HEK293 (cell line): ENCODE results near the gene KATNBL1.
"Not testable (repeated sequence)": the region's sequence is repeated elsewhere in the genome, so short reads cannot be mapped to it uniquely, and the experiment has no call there.

ENCODE experiments used
- CTCF ChIA-PET: fragments of 350-600 bp; formaldehyde crosslinking; extraction: SDS; loops from one replicate; lab custom pipeline; 2021; ENCODE audit warnings: antibody characterized with exemption; lab: Yijun Ruan, JAX
- POLR2A ChIA-PET: fragments of 300-600 bp; formaldehyde crosslinking; extraction: SDS; loops from one replicate; lab custom pipeline; 2020; ENCODE audit warnings: antibody characterized with exemption, inconsistent platforms; lab: Yijun Ruan, JAX
- H3K27ac ChIP-seq: fragments of 200-500 bp; sonication (Bioruptor generic); 2 replicates; pipeline ENCODE4 v1.5.1; 2014; ENCODE audit warnings: low read depth, low read length, control low read depth, inconsistent platforms; ENCODE audit errors: extremely low read depth
- H3K36me3 ChIP-seq, 2 experiments: fragments of 200-500 bp in 1 of 2; sonication (Bioruptor generic) in 1 of 2; 1 replicate in 1 of 2; 2 replicates in 1 of 2; pipeline ENCODE4 v1.5.1; 2014 to 2017; ENCODE audit warnings: inconsistent platforms in 2 of 2, low read length in 2 of 2; ENCODE audit not compliant: control insufficient read depth in 2 of 2, insufficient read depth in 1 of 2
- H3K4me1 ChIP-seq: fragments of 200-500 bp; sonication (Bioruptor generic); 2 replicates; pipeline ENCODE4 v1.5.1; 2014; ENCODE audit warnings: mild to moderate bottlenecking, low read length, inconsistent platforms; ENCODE audit not compliant: control insufficient read depth, insufficient read depth
- H3K4me3 ChIP-seq: 2 replicates; pipeline ENCODE4 v1.5.1; 2011; ENCODE audit warnings: low read depth, mild to moderate bottlenecking, control low read depth, low read length, moderate library complexity
- H3K9me3 ChIP-seq: fragments of 200-500 bp; sonication (Bioruptor generic); 2 replicates; pipeline ENCODE4 v1.5.1; 2014; ENCODE audit warnings: low read depth, low read length, inconsistent platforms; ENCODE audit not compliant: control insufficient read depth, insufficient read depth
- FEZF1 ChIP-seq: fragments of 450-650 bp; formaldehyde crosslinking; IDR thresholded peaks from 2 replicates; pipeline ENCODE4 v1.5.1; 2016; ENCODE audit warnings: missing biosample characterization, missing genetic modification characterization
- HOXD13 ChIP-seq: sonication (generic); formaldehyde crosslinking; IDR thresholded peaks from 2 replicates; pipeline ENCODE4 v1.8.0; 2022; ENCODE audit warnings: missing genetic modification reagents, borderline replicate concordance
- IKZF3 ChIP-seq: fragments of 450-650 bp; IDR thresholded peaks from 2 replicates; pipeline ENCODE4 v1.5.0; 2018; ENCODE audit warnings: missing biosample characterization, mild to moderate bottlenecking, missing genetic modification characterization, moderate library complexity
- KLF7 ChIP-seq: fragments of 450-650 bp; formaldehyde crosslinking; IDR thresholded peaks from 2 replicates; pipeline ENCODE4 v1.5.1; 2016; ENCODE audit warnings: missing biosample characterization, missing genetic modification characterization, borderline replicate concordance
- MZF1 ChIP-seq: fragments of 450-650 bp; formaldehyde crosslinking; IDR thresholded peaks from 2 replicates; pipeline ENCODE4 v1.5.1; 2017; ENCODE audit warnings: missing biosample characterization, missing genetic modification characterization, borderline replicate concordance
- OVOL3 ChIP-seq: fragments of 450-650 bp; formaldehyde crosslinking; IDR thresholded peaks from 2 replicates; pipeline ENCODE4 v1.5.1; 2016; ENCODE audit warnings: missing biosample characterization, missing genetic modification characterization
- SCRT1 ChIP-seq: fragments of 450-650 bp; formaldehyde crosslinking; IDR thresholded peaks from 2 replicates; pipeline ENCODE4 v1.5.1; 2016; ENCODE audit warnings: missing biosample characterization, missing genetic modification characterization, borderline replicate concordance
- SP3 ChIP-seq: fragments of 450-650 bp; formaldehyde crosslinking; IDR thresholded peaks from 2 replicates; pipeline ENCODE4 v1.5.1; 2016; ENCODE audit warnings: missing biosample characterization, missing genetic modification characterization
- ZBTB1 ChIP-seq: fragments of 450-650 bp; formaldehyde crosslinking; IDR thresholded peaks from 2 replicates; pipeline ENCODE4 v1.5.1; 2016; ENCODE audit warnings: missing biosample characterization, missing genetic modification characterization
- ZFP41 ChIP-seq: fragments of 450-650 bp; formaldehyde crosslinking; IDR thresholded peaks from 2 replicates; pipeline ENCODE4 v1.5.1; 2016; ENCODE audit warnings: missing biosample characterization, missing genetic modification characterization, borderline replicate concordance
- ZNF138 ChIP-seq: fragments of 450-650 bp; formaldehyde crosslinking; IDR thresholded peaks from 2 replicates; pipeline ENCODE4 v1.5.1; 2016; ENCODE audit warnings: missing biosample characterization, missing genetic modification characterization, borderline replicate concordance
- ZNF214 ChIP-seq: fragments of 450-650 bp; formaldehyde crosslinking; IDR thresholded peaks from 2 replicates; pipeline ENCODE4 v1.5.1; 2017; ENCODE audit warnings: missing biosample characterization, mild to moderate bottlenecking, missing genetic modification characterization, borderline replicate concordance
- ZNF292 ChIP-seq: fragments of 450-650 bp; formaldehyde crosslinking; IDR thresholded peaks from 2 replicates; pipeline ENCODE4 v1.5.1; 2016; ENCODE audit warnings: low read depth, missing biosample characterization, missing genetic modification characterization, borderline replicate concordance
- ZNF37A ChIP-seq: fragments of 450-650 bp; IDR thresholded peaks from 2 replicates; pipeline ENCODE4 v1.5.1; 2018; ENCODE audit warnings: missing biosample characterization, missing genetic modification characterization
- ZNF416 ChIP-seq: fragments of 450-650 bp; formaldehyde crosslinking; IDR thresholded peaks from 2 replicates; pipeline ENCODE4 v1.5.1; 2016; ENCODE audit warnings: missing biosample characterization, missing genetic modification characterization
- ZNF530 ChIP-seq: fragments of 450-650 bp; formaldehyde crosslinking; IDR thresholded peaks from 2 replicates; pipeline ENCODE4 v1.5.1; 2016; ENCODE audit warnings: low read depth, missing biosample characterization, missing genetic modification characterization
- ZNF600 ChIP-seq: fragments of 450-650 bp; formaldehyde crosslinking; IDR thresholded peaks from 2 replicates; pipeline ENCODE4 v1.5.1; 2016; ENCODE audit warnings: missing biosample characterization, missing genetic modification characterization
- ZNF610 ChIP-seq: fragments of 450-650 bp; formaldehyde crosslinking; IDR thresholded peaks from 2 replicates; pipeline ENCODE4 v1.5.1; 2016; ENCODE audit warnings: missing biosample characterization, missing genetic modification characterization, borderline replicate concordance
- ZNF670 ChIP-seq: fragments of 450-650 bp; formaldehyde crosslinking; IDR thresholded peaks from 2 replicates; pipeline ENCODE4 v1.5.1; 2016; ENCODE audit warnings: missing biosample characterization, missing genetic modification characterization, low read depth
- ZNF677 ChIP-seq: fragments of 450-650 bp; IDR thresholded peaks from 2 replicates; pipeline ENCODE4 v1.5.0; 2018; ENCODE audit warnings: missing biosample characterization, mild to moderate bottlenecking, missing genetic modification characterization, moderate library complexity
- ZNF707 ChIP-seq: fragments of 450-650 bp; formaldehyde crosslinking; IDR thresholded peaks from 2 replicates; pipeline ENCODE4 v1.5.1; 2016; ENCODE audit warnings: missing biosample characterization, missing genetic modification characterization
- ZNF791 ChIP-seq: fragments of 450-650 bp; formaldehyde crosslinking; IDR thresholded peaks from 2 replicates; pipeline ENCODE4 v1.5.1; 2016; ENCODE audit warnings: missing biosample characterization, missing genetic modification characterization
- TF ChIP-seq, protein P1 (sequence below): sonication (generic); formaldehyde crosslinking; IDR thresholded peaks from 2 replicates; pipeline ENCODE4 v1.8.1; 2022; ENCODE audit warnings: mild to moderate bottlenecking, moderate library complexity, missing genetic modification reagents
- TF ChIP-seq, protein P2 (sequence below): fragments of 450-650 bp; IDR thresholded peaks from 2 replicates; pipeline ENCODE4 v1.5.1; 2018; ENCODE audit warnings: missing biosample characterization, mild to moderate bottlenecking, missing genetic modification characterization
- TF ChIP-seq, protein P3 (sequence below): fragments of 450-650 bp; formaldehyde crosslinking; IDR thresholded peaks from 2 replicates; pipeline ENCODE4 v1.5.1; 2017; ENCODE audit warnings: missing biosample characterization, missing genetic modification characterization
- TF ChIP-seq, protein P4 (sequence below): fragments of 450-650 bp; formaldehyde crosslinking; optimal IDR thresholded peaks from 2 replicates; pipeline ENCODE3; 2016; ENCODE audit warnings: missing biosample characterization, mild to moderate bottlenecking, missing genetic modification characterization

The KATNBL1 gene

DNA sequence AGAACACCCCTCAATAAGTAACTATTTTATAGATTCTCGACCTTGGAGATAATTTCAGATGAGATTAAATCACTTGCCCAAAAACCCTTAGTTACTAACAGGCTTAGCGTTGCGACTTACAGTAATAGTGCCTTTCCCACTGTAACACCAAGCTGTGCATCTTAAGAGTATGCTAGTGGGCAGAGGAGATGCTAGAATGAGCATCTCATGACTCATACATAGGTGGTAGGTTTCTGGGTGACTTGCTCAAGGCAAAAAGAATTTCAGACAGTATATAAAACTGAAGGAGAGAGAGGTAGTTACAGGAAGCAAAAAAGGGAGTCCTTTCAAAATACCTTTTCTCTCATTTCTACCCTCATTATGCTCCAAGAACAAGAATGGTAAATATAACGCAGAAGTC is 3.9 kb downstream of the KATNBL1 start:
- CTCF ChIA-PET, result no interaction called here
- no peak overlapping the region for H3K4me3 ChIP-seq
- POLR2A ChIA-PET, result no interaction called here

DNA sequence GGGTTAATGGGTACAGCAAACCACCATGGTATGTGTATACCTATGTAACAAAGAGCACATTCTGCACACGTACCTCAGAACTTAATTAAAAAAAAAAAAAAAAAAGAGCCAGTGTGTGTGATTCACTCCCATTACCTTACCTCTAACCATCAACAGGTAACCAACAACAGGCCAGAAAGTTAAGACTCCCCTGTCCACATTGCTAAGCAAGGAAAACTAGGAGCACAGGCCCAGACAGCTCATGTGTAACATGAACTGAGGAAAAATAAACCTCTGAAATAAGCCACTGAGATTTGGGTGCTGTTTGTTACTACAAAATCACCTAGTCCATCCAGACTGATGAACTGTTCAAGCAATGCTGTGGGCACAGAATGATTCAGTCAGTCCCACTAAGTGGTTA is 6.0 kb downstream of the KATNBL1 start:
- Histone ChIP-seq H3K36me3 (peaks cover 0 to 3% of the 10 kb centered on the region in 2 experiments; a peak in 2 of 3 replicates), H3K27ac (no peak overlapping the region), H3K4me1 (no peaks in the 10 kb centered on the region), H3K9me3 (no peaks in the 10 kb centered on the region), H3K4me3 (no peak overlapping the region)
- ChIA-PET POLR2A (no interaction called here), CTCF (no interaction called here)
- TF ChIP-seq ZNF37A (tag by site-specific recombination), result no peak
- TF ChIP-seq ZNF138 (tag by site-specific recombination), result no peak
- TF ChIP-seq ZNF670 (tag by site-specific recombination), result no peak
- TF ChIP-seq SCRT1 (tag by site-specific recombination), result no peak
- TF ChIP-seq, protein P1, sequence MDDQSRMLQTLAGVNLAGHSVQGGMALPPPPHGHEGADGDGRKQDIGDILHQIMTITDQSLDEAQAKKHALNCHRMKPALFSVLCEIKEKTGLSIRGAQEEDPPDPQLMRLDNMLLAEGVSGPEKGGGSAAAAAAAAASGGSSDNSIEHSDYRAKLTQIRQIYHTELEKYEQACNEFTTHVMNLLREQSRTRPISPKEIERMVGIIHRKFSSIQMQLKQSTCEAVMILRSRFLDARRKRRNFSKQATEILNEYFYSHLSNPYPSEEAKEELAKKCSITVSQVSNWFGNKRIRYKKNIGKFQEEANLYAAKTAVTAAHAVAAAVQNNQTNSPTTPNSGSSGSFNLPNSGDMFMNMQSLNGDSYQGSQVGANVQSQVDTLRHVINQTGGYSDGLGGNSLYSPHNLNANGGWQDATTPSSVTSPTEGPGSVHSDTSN (CRISPR knock-in tag), result no peak
- no peak for TF ChIP-seq ZNF677 (tag by site-specific recombination)
- TF ChIP-seq IKZF3, result no peak
- TF ChIP-seq FEZF1 (tag by site-specific recombination), result no peak

More for the DNA sequence above, 3.9 kb downstream of the KATNBL1 start:
- Histone ChIP-seq H3K4me1 (no peaks in the 10 kb centered on the region), H3K9me3 (no peaks in the 10 kb centered on the region), H3K36me3 (peaks cover 0 to 3% of the 10 kb centered on the region in 2 experiments; a peak in 2 of 3 replicates), H3K27ac (no peak overlapping the region)
- TF ChIP-seq ZNF530 (tag by site-specific recombination) (no peak), SP3 (tag by site-specific recombination) (no peak), ZNF214 (tag by site-specific recombination) (no peak), ZNF292 (tag by site-specific recombination) (no peak), HOXD13 (CRISPR knock-in tag) (no peak), ZFP41 (tag by site-specific recombination) (no peak)

DNA sequence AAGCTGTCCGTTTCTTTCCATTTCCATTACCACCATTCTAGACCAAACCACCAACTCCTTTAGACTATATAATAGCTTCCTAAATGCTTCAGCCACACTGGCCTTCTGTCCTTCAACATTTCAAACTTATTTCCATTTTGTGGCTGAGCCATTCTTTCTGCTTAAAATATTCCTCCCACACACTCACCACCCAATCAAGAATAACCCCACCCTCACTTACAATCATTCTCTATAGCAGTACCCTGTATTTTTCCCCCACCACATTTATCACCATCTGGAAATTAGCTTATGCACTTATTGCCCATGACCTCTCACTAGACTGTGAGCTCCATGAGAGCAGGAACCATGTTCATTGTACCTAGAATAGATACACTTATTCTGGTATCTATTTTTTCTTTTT is 6.6 kb downstream of the KATNBL1 start:
- H3K36me3 ChIP-seq, result peaks cover 0 to 3% of the 10 kb centered on the region in 2 experiments; a peak in 2 of 3 replicates
- H3K27ac ChIP-seq, result no peak overlapping the region
- ChIA-PET POLR2A (no interaction called here), CTCF (no interaction called here)
- no peaks in the 10 kb centered on the region for H3K9me3 ChIP-seq
- TF ChIP-seq, protein P2, sequence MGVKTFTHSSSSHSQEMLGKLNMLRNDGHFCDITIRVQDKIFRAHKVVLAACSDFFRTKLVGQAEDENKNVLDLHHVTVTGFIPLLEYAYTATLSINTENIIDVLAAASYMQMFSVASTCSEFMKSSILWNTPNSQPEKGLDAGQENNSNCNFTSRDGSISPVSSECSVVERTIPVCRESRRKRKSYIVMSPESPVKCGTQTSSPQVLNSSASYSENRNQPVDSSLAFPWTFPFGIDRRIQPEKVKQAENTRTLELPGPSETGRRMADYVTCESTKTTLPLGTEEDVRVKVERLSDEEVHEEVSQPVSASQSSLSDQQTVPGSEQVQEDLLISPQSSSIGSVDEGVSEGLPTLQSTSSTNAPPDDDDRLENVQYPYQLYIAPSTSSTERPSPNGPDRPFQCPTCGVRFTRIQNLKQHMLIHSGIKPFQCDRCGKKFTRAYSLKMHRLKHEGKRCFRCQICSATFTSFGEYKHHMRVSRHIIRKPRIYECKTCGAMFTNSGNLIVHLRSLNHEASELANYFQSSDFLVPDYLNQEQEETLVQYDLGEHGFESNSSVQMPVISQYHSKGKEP (tag by site-specific recombination), result no peak
- TF ChIP-seq ZBTB1 (tag by site-specific recombination), result no peak
- no peak for TF ChIP-seq ZNF610 (tag by site-specific recombination)
- no peak for TF ChIP-seq ZNF707 (tag by site-specific recombination)
- no peak for TF ChIP-seq ZNF791
- no peak for TF ChIP-seq KLF7 (tag by site-specific recombination)
- no peak for TF ChIP-seq MZF1 (tag by site-specific recombination)
- TF ChIP-seq, protein P3, sequence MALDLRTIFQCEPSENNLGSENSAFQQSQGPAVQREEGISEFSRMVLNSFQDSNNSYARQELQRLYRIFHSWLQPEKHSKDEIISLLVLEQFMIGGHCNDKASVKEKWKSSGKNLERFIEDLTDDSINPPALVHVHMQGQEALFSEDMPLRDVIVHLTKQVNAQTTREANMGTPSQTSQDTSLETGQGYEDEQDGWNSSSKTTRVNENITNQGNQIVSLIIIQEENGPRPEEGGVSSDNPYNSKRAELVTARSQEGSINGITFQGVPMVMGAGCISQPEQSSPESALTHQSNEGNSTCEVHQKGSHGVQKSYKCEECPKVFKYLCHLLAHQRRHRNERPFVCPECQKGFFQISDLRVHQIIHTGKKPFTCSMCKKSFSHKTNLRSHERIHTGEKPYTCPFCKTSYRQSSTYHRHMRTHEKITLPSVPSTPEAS (tag by site-specific recombination), result no peak
- TF ChIP-seq ZNF416 (tag by site-specific recombination), result no peak
- no peak for TF ChIP-seq ZNF600 (tag by site-specific recombination)
- TF ChIP-seq OVOL3 (tag by site-specific recombination), result no peak
- TF ChIP-seq, protein P4, sequence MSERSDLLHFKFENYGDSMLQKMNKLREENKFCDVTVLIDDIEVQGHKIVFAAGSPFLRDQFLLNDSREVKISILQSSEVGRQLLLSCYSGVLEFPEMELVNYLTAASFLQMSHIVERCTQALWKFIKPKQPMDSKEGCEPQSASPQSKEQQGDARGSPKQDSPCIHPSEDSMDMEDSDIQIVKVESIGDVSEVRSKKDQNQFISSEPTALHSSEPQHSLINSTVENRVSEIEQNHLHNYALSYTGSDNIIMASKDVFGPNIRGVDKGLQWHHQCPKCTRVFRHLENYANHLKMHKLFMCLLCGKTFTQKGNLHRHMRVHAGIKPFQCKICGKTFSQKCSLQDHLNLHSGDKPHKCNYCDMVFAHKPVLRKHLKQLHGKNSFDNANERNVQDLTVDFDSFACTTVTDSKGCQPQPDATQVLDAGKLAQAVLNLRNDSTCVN (tag by site-specific recombination), result no peak
- H3K4me3 ChIP-seq, result no peak overlapping the region
- no peaks in the 10 kb centered on the region for H3K4me1 ChIP-seq

DNA sequence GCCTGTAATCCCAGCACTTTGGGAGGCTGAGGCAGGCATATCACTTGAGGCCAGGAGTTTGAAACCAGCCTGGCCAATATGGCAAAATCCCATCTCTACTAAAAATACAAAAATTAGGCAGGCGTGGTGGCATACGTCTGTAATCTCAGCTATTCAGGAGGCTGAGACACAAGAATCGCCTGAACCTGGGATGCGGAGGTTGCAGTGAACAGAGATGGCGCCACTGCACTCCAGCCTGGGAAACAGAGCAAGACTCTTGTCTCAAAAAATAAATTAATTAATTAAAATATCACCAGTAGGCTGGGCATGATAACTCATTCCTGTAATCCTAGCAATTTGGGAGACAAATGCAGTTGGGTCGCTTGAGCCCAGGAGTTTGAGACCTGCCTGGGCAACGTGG is 16.6 kb downstream of the KATNBL1 start:
- H3K36me3 ChIP-seq, H3K9me3 ChIP-seq, H3K4me1 ChIP-seq, H3K27ac ChIP-seq, H3K4me3 ChIP-seq, POLR2A ChIA-PET, CTCF ChIA-PET: not testable (repeated sequence)
